T-cell (primary cell): ENCODE data around the gene GJB1. TPM values are rescaled to one million over a fixed set of nuclear protein-coding genes. Genes with fewer than 3 reads are reported as not detected.

ENCODE experiments used
- ATAC-seq, 4 experiments: fragments of 200-7000 bp in 3 of 4; fragments of 150-1000 bp in 1 of 4; cut with Tn5 transposase; replicated peaks in 1 of 4; 1 replicate in 3 of 4; 2 replicates in 1 of 4; pipeline ENCODE4 v1.10.0; 2021; ENCODE audit warnings: moderate library complexity in 3 of 4, mild to moderate bottlenecking in 2 of 4, moderate number of reproducible peaks in 1 of 4
- CTCF ChIA-PET, 2 donors: fragments of 300-600 bp; sonication (Branson Sonifier 250); formaldehyde crosslinking; loops; one replicate each; lab custom pipeline; 2022; ENCODE audit warnings: antibody characterized with exemption in 2 of 2; lab: Charles Lee
- POLR2A ChIA-PET, 2 donors: fragments of 300-600 bp; sonication (Branson Sonifier 250); formaldehyde crosslinking; loops; one replicate each; lab custom pipeline; 2022; ENCODE audit warnings: antibody characterized with exemption in 2 of 2; lab: Charles Lee
- DNase-seq, 35 experiments: peaks; one replicate each; pipeline versions ENCODE4 v3.0.0 to v3.0.0-alpha.2; 2013 to 2023
- H3K27ac ChIP-seq: one replicate; pipeline ENCODE4 v1.5.1; 2013; ENCODE audit warnings: low read length
- H3K27me3 ChIP-seq, 2 experiments: replicated peaks in 1 of 2; 1 replicate in 1 of 2; 2 replicates in 1 of 2; pipeline versions ENCODE4 v1.6.1 to v1.7.0; 2013; ENCODE audit warnings: low read length in 1 of 2, mixed read lengths in 1 of 2; ENCODE audit not compliant: control insufficient read depth in 2 of 2, insufficient read depth in 2 of 2; ENCODE audit errors: extremely low read depth in 1 of 2
- H3K36me3 ChIP-seq, 2 donors: 1 replicate in 1 of 2; 2 replicates in 1 of 2; pipeline versions ENCODE4 v1.6.1 to v1.7.0; 2013; ENCODE audit warnings: low read length in 1 of 2; ENCODE audit not compliant: control insufficient read depth in 2 of 2, insufficient read depth in 1 of 2; ENCODE audit errors: extremely low read depth in 1 of 2
- H3K4me1 ChIP-seq, 2 experiments: 1 replicate in 1 of 2; 2 replicates in 1 of 2; pipeline versions ENCODE4 v1.6.1 to v1.7.0; 2013; ENCODE audit warnings: low read length in 2 of 2, mixed read lengths in 1 of 2; ENCODE audit not compliant: insufficient read depth in 2 of 2, control insufficient read depth in 1 of 2; ENCODE audit errors: extremely low read depth in 1 of 2
- H3K4me3 ChIP-seq, 2 donors: 1 replicate in 1 of 2; 2 replicates in 1 of 2; pipeline versions ENCODE4 v1.5.1 to v1.7.0; 2013; ENCODE audit warnings: mild to moderate bottlenecking in 2 of 2, low read length in 1 of 2, moderate library complexity in 1 of 2; ENCODE audit not compliant: control insufficient read depth in 1 of 2; ENCODE audit errors: extremely low read depth in 1 of 2
- H3K9me3 ChIP-seq: 2 replicates; pipeline ENCODE4 v1.7.0; 2013
- H3K27ac Mint-ChIP-seq, 2 donors: one replicate each; pipeline ENCODE4 v1.8.0; 2020 to 2021; ENCODE audit warnings: mild to moderate bottlenecking in 2 of 2, mixed read lengths in 2 of 2
- H3K27me3 Mint-ChIP-seq, 2 donors: one replicate each; pipeline ENCODE4 v1.8.0; 2021 to 2022; ENCODE audit warnings: mixed read lengths in 2 of 2
- H3K36me3 Mint-ChIP-seq: one replicate; pipeline ENCODE4 v1.8.0; 2021; ENCODE audit warnings: mixed read lengths
- H3K4me1 Mint-ChIP-seq, 3 donors: one replicate each; pipeline ENCODE4 v1.8.0; 2020 to 2022; ENCODE audit warnings: mixed read lengths in 3 of 3, mild to moderate bottlenecking in 1 of 3
- H3K4me3 Mint-ChIP-seq, 3 donors: one replicate each; pipeline ENCODE4 v1.8.0; 2020 to 2022; ENCODE audit warnings: mild to moderate bottlenecking in 3 of 3, mixed read lengths in 3 of 3, moderate library complexity in 3 of 3
- H3K9me3 Mint-ChIP-seq, 3 donors: one replicate each; pipeline ENCODE4 v1.8.0; 2020 to 2022; ENCODE audit warnings: mixed read lengths in 3 of 3
- WGBS: methylation state at CpG from one replicate; pipeline ENCODE4 v1.1.5; 2013; ENCODE audit warnings: missing lambda C conversion rate; ENCODE audit not compliant: insufficient coverage; 5-methylcytosine and 5-hydroxymethylcytosine counted together
- total RNA-seq, 35 experiments: library from RNA in 6 of 35; stranded (reverse) in 6 of 35; fragments of 120-200 nt in 1 of 35; gene quantifications; one replicate each; pipeline versions ENCODE4 v1.2.1 to v1.2.4 and lab custom pipeline; 2013 to 2026

GJB1 gene
- total RNA-seq, 5 donors from 2014 or later (not counting 1 experiment from before 2014, with no cell fraction given) = 0.23 TPM; not detected in 3

DNA sequence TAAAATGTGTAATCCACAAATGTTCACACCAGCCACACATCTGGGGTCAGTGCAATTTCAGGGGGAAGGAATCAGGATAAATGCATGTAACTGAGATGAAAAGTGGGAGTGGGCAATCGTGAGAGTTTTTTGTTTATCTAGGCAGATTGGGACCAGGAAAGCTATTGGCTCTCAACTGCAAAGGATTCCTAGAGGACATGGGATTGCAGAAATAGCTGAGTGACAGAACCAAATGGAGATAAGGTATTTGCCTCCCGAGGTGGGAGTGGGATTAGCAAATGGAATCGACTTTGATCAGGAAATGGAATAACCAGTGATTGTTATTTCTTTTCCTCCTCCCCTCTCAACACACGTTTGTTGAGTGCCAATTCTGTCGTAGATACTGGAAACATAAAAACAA lies 38.9 kb upstream of the GJB1 start:
- Histone ChIP-seq H3K4me1 (peaks cover 2 to 19% of the 10 kb centered on the region in 2 experiments), H3K27me3 (no peaks in the 10 kb centered on the region), H3K27ac (no peak overlapping the region), H3K36me3 (peaks cover 0 to 2% of the 10 kb centered on the region in 2 donors), H3K4me3 (no peak overlapping the region), H3K9me3 (no peaks in the 10 kb centered on the region)
- peaks cover 0 to 4% of the 10 kb centered on the region in 2 donors for H3K27me3 Mint-ChIP-seq
- no peak for ATAC-seq
- WGBS = no CpG with 5 or more reads among the region's 5 CpGs
- H3K4me3 Mint-ChIP-seq = no peak overlapping the region
- no peaks in the 10 kb centered on the region for H3K9me3 Mint-ChIP-seq
- ChIA-PET POLR2A (no interaction called here), CTCF (interaction anchor here in 1 of 2 donors (0.6 kb wide), 1 partner anchor 128 kb away, joined by 3 read pairs; no protein-coding TSS in a partner anchor)
- no peak for DNase-seq
- H3K27ac Mint-ChIP-seq = no peak overlapping the region
- H3K36me3 Mint-ChIP-seq = peaks cover 4% of the 10 kb centered on the region
- H3K4me1 Mint-ChIP-seq = peaks cover 6 to 26% (median 14%) of the 10 kb centered on the region in 3 donors

DNA sequence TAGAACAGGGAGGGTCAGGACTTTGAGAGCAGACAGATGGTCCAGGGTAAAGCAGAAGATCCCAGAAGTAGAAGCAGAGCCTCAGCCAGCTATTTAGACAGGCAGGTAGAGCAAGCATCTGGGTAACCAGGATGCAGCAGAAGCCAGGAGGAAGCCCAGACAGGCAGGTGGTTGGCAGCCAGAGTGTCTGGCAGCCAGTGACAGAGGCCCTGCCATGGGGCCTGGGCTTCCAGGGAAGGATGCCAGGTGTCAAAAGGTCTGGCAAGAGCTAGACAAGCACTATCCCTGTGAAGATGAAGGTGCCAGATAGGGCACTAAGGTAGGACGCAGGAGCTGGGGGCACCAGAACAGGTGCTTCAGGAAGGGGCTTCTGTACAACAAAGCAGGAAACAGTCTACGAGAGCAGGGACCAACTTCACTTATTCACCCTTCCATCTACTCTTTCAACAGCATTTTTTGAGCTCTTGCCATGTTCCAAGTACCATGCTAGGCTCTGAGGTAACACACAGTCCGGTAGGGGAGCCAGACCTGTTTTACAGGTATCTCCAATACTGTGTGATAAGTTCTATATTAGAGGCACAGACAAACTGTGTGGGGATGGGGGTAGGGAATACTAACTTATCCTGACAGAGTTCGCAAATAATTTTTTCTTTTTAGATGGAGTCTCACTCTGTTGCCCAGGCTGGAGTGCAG lies 38.1 kb upstream of the GJB1 start:
- Histone ChIP-seq H3K36me3 (peaks cover 0 to 2% of the 10 kb centered on the region in 2 donors), H3K27ac (no peak overlapping the region), H3K9me3 (no peaks in the 10 kb centered on the region), H3K4me1 (peaks cover 2 to 19% of the 10 kb centered on the region in 2 experiments), H3K4me3 (no peak overlapping the region), H3K27me3 (no peaks in the 10 kb centered on the region)
- H3K9me3 Mint-ChIP-seq = no peaks in the 10 kb centered on the region
- CTCF ChIA-PET = no interaction called here
- H3K4me1 Mint-ChIP-seq = peaks cover 6 to 26% (median 14%) of the 10 kb centered on the region in 3 donors
- no peak for DNase-seq
- no CpG with 5 or more reads among the region's 4 CpGs for WGBS
- peaks cover 4% of the 10 kb centered on the region for H3K36me3 Mint-ChIP-seq
- peak overlapping the region; percentile 5 to 58 for H3K27ac Mint-ChIP-seq
- POLR2A ChIA-PET = no interaction called here
- H3K4me3 Mint-ChIP-seq = no peak overlapping the region
- no peak for ATAC-seq
- H3K27me3 Mint-ChIP-seq = peaks cover 0 to 4% of the 10 kb centered on the region in 2 donors

GRCh38 chrX:71191248-71191647 lies 31.8 kb upstream of the GJB1 start:
- ChIA-PET CTCF (interaction anchor here in 1 of 2 donors (0.7 kb wide), 1 partner anchor 14 kb away, joined by 3 read pairs; no protein-coding TSS in a partner anchor), POLR2A (interaction anchor here in 1 of 2 donors (0.5 kb wide), 1 partner anchor 370 kb away, joined by 3 read pairs; no protein-coding TSS in a partner anchor)
- Histone ChIP-seq H3K27me3 (no peaks in the 10 kb centered on the region), H3K4me3 (no peak overlapping the region), H3K4me1 (peaks cover 10 to 26% of the 10 kb centered on the region in 2 experiments), H3K9me3 (no peaks in the 10 kb centered on the region), H3K27ac (peak overlapping the region; percentile 18), H3K36me3 (no peaks in the 10 kb centered on the region)
- Mint-ChIP-seq H3K4me3 (no peak overlapping the region), H3K27me3 (peaks cover 0 to 4% of the 10 kb centered on the region in 2 donors), H3K27ac (peak overlapping the region; percentile 17 to 54), H3K4me1 (peaks cover 28 to 32% (median 30%) of the 10 kb centered on the region in 3 donors), H3K9me3 (no peaks in the 10 kb centered on the region), H3K36me3 (peaks cover 10% of the 10 kb centered on the region)
- ATAC-seq (no peak), DNase-seq (no peak)

- H3K4me1 Mint-ChIP-seq = peaks cover 28 to 37% (median 35%) of the 10 kb centered on the region in 3 donors
- peak in 2 of 35 experiments; percentile 1 to 43 for DNase-seq
- peaks cover under 1% of the 10 kb centered on the region for H3K36me3 Mint-ChIP-seq
- ChIA-PET POLR2A (interaction anchor here in 1 of 2 donors (0.6 to 1.0 kb wide), 4 partner anchors 14 to 439 kb away, joined by 3 to 4 read pairs (median 3); partner anchors contain the start of gene NONO), CTCF (interaction anchor here (0.6 kb wide), 3 partner anchors 17 to 738 kb away, joined by 3 to 4 read pairs (median 4); no protein-coding TSS in a partner anchor)
- H3K27ac Mint-ChIP-seq = peak overlapping the region; percentile 91 to 92
- Histone ChIP-seq H3K27me3 (no peaks in the 10 kb centered on the region), H3K36me3 (no peaks in the 10 kb centered on the region), H3K27ac (peak overlapping the region; percentile 51), H3K4me1 (peaks cover 13 to 32% of the 10 kb centered on the region in 2 experiments), H3K9me3 (no peaks in the 10 kb centered on the region), H3K4me3 (peak overlapping the region; percentile 44 to 59)
- peak; percentile 72 to 74 (median 74) for ATAC-seq
- 16% methylated on average over 2 of the region's 4 CpGs for WGBS
- H3K9me3 Mint-ChIP-seq = no peaks in the 10 kb centered on the region
- peak overlapping the region; percentile 81 to 86 (median 86) for H3K4me3 Mint-ChIP-seq
- H3K27me3 Mint-ChIP-seq = peaks cover 0 to 5% of the 10 kb centered on the region in 2 donors
These were observed 26.9 kb upstream of the GJB1 start for GRCh38 chrX:71195964-71196649.

DNA sequence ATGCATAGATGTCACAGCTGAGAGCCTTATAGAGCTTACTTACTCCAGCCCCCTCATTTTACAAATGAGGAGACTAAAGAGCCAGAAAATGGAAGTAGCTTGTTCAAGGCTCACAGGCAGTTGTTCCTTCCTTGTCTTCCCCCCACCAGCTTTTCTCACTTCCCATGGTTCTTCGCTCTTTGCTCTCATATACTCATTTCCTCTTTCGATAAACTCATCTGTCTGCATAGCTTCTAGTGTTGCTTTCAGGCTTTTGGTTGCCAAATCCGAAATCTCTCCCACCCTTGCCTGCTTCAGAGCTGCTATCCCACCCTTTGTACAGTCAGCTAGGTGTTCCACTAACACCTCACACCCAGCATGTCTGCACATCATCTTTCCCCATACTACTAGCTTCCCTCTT lies 25.0 kb upstream of the GJB1 start:
- peak; percentile 65 to 75 (median 68) for ATAC-seq
- peak overlapping the region; percentile 67 for H3K27ac ChIP-seq
- H3K4me1 ChIP-seq = peaks cover 9 to 26% of the 10 kb centered on the region in 2 experiments
- Mint-ChIP-seq H3K36me3 (no peaks in the 10 kb centered on the region), H3K27ac (peak overlapping the region; percentile 84 to 97), H3K4me1 (peaks cover 20 to 32% (median 26%) of the 10 kb centered on the region in 3 donors), H3K9me3 (no peaks in the 10 kb centered on the region), H3K4me3 (peak overlapping the region; percentile 81 to 92 (median 83)), H3K27me3 (peaks cover 0 to 5% of the 10 kb centered on the region in 2 donors)
- WGBS = no CpG with 5 or more reads among the region's 3 CpGs
- H3K27me3 ChIP-seq = no peaks in the 10 kb centered on the region
- ChIA-PET CTCF (interaction anchor here (0.6 to 1.3 kb wide), 5 partner anchors 16 to 729 kb away, joined by 3 to 5 read pairs (median 3); no protein-coding TSS in a partner anchor), POLR2A (interaction anchor here in 1 of 2 donors (0.5 kb wide), 1 partner anchor 56 kb away, joined by 3 read pairs; the partner anchor contains the start of gene ZMYM3)
- no peaks in the 10 kb centered on the region for H3K9me3 ChIP-seq
- peak in 3 of 35 experiments; percentile 6 to 44 (median 7) for DNase-seq
- peak overlapping the region; percentile 59 to 64 for H3K4me3 ChIP-seq
- no peaks in the 10 kb centered on the region for H3K36me3 ChIP-seq
